HG02852 (cell line): Measurements from ENCODE around the gene TM4SF4.
"Not testable (repeated sequence)": the region's sequence is repeated elsewhere in the genome, so short reads cannot be mapped to it uniquely, and the experiment has no call there.

Experiments
- ATAC-seq: cut with Tn5 transposase; IDR thresholded peaks from one replicate; pipeline ENCODE4 v1.9.1; 2021; ENCODE audit warnings: mild to moderate bottlenecking, moderate library complexity; ENCODE audit not compliant: unreplicated experiment

TM4SF4 gene, protein sequence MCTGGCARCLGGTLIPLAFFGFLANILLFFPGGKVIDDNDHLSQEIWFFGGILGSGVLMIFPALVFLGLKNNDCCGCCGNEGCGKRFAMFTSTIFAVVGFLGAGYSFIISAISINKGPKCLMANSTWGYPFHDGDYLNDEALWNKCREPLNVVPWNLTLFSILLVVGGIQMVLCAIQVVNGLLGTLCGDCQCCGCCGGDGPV

DNA sequence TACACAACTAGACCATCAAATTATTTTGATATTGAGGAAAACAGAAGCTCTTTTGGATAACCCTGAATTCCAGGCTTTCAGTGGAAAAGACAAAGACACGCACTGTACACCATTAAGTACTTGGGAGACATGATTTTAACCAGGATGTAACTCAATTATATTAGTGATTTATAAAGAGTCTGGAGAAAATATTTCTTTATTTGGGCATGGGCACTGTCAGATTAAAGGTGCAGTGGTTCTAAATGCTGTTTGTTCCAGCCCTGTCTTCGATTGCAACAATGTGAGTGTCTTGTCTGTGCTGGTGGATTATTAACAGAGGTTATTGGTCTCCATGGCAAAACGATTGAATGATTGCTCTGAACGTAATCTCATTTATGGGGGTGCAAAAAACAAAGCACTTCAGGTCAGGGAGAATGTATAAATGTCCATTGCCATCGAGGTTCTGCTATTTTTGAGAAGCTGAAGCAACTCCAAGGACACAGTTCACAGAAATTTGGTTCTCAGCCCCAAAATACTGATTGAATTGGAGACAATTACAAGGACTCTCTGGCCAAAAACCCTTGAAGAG is at the start of gene TM4SF4:
Gene TM4SF4 (plus strand): TSS at position 448 of the 568 bp plus-strand sequence. CDS start 181 bp downstream, outside the sequence.
- no peak for ATAC-seq

DNA sequence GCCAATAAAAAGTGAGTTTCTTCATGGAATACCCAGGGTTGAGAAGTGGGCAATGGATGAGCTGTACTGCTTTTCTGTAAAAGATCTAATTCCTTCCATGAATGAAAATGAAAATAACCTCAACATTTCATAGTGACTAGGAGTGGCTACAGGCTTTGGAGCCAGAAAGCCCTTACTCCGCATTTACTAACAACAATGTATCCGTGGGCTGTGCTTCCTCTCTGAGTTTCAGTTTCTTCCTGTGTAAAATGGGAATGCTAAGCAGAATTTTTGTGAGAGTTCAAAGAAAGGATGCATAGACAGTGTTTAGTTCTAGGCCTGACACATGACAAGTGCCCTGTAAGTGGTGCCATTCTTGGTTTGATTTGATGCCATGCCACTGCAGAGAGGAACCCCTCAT is 49.6 kb upstream of the TM4SF4 start:
- ATAC-seq: no peak

DNA sequence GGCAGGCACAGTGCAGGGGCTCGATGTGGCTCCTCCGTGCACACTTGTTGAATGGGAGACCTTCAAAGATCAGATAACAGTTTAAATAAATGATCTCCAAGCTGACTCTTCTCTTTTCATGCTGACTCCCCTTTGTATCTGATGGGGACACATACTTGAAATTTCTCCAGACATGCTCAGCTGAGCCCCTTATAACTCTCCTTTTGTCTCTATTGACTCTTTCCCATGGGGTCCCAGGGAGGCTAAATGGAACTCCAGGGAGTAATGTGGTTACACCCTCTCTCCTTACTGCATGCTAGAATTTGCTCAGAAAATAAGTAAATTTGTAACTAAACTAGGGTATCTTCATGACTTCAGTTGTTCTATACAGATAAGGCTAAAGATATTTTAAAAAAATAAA is 48.2 kb upstream of the TM4SF4 start:
- ATAC-seq: no peak

DNA sequence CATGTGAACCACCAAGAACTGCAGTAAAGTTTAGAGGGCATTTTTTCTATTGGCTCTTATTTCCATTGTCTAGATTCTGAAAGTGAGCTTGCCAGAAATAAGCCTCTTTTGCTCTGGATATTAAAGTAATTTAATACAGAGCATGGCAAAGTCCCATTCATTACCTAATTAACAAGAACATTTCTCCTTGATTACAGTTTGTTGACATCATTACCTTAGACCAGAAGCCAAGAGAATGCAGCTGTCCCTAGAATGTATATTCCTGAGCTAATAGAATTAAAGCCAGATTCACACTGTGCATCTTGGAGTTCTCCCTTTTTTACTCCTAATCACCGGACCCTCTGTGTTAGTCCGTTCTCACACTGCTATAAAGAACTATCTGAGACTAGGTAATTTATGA is 46.4 kb upstream of the TM4SF4 start:
- no peak for ATAC-seq

DNA sequence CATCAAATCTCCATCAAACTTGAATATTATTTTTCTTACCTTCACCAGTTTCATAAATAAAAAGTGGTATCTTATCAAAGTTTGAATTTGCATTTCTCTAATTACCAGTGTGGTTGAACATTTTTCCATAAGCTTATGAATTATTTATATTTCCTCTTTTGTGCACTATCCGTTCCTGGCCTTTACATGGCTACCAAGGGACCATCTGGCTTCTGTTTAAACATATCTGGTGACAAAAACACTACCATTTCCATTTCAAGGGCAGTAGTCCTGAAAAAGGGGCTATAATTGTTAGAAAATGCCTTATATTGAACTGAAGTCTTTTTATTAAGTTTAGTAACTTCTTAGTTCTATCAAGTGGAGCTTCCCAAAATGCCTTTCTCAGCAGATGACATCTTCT is 44.3 kb upstream of the TM4SF4 start:
- no peak for ATAC-seq

DNA sequence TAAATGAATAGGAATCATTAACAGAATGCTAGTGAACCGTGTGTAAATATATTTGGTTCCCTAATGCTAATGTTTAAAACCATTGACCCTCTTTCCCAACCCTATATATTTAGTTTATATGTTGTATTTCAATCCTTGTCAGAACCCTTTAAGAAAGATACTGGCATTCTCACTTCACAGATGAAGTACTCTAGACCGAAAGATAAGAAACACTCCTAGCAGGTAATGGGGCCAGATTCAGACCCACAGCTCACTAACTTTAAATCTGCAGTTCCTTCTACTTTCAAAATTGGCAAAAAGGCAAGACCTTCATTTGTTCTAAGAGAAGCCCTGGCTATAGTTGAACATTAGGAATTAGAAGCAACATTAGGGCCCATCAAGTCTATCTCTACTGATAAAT is 42.3 kb upstream of the TM4SF4 start:
- no peak for ATAC-seq

DNA sequence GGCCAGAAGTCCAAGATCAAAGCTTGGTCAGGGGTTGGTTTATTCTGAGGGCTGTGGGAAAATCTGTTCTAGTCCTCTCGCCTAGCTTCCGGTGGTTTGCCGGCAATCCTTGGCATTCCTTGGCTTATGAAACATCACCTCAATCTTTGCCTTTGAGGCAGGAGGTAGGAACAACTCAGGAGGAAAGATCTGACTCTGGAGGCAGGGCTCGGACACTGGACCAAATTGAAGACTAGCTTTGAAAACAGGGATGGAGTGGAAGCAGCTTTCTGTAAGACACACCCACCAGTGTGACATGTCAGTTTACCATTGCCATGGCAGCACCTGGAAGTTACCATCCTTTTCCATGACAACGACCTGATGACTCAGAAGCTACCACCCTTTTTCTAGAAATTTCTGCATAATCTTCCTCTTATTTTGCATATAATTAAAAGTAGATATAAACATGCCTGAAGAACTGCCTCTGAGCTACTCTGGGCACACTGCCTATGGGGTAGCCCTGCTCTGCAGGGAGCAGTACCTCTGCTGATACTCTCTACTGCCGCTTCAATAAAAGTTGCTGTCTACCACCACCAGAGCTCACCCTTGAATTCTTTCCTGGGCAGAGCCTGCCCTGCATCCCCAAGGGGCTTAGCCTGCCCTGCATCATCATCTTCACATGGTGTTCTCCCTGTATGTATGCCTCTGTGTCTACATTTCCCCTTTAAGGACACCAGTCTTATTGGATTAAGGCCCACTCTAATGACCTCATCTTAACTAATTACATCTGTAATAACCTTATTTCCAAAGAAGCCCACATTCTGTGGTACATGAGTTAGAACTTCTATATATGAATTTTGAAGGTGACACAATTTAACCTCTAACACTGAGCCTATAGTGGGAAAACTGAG is 38.3 kb upstream of the TM4SF4 start:
- ATAC-seq: no peak

DNA sequence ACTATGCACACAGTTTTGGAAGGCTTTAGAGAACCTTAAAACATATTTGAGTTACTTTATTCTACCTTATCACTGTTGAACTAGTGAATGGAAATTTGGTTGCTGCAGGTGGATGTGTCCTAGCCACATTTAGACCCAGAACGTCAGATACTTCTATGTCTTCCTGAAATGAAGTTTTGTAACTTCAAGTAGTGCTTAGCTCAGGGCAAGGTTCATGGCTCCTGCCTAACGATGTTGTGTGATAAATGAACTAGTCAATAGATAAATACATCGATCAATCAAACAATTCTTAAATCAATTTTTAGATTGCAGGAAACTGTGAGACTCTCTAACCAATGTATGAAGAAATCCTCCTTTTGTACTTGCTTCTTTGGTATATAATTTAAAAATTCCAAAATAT is 37.2 kb upstream of the TM4SF4 start:
- ATAC-seq: no peak

DNA sequence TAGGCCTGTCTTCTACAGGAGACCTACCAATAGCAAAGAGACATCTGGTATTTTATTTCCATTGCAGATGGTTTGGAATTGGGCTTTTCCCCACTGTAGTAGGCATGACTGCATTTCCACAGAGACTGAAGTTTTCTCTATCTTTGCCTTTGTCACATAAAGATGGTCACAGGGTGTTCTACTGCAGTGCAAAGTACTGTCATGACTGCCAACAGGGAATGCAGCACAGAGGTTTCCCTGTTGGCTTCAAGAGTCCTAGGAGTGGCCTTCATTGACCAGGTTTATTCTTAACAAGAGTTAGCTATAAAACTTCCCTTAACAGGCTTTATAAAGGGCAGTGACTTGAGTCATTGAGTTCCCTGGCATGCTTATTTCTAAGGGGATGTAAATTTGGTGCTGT is 36.8 kb upstream of the TM4SF4 start:
- no peak for ATAC-seq

DNA sequence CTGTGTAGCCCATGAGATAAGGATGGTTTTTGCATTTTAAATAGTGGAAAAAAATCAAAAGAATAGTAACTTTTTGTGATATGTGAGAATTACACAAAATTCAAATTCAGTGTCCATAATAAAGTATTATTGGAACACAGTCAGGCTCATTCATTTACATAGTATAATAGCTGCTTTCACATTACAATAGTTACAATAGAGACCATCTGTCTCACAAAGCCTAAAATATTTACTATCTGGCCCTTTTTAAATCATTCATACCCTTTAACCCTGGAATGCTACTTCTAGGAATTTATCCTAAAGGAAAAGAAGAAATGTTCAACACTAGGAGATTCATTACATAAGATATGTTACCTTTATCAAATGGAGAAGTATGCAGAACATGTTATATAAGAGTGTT is 35.5 kb upstream of the TM4SF4 start:
- ATAC-seq: no peak

DNA sequence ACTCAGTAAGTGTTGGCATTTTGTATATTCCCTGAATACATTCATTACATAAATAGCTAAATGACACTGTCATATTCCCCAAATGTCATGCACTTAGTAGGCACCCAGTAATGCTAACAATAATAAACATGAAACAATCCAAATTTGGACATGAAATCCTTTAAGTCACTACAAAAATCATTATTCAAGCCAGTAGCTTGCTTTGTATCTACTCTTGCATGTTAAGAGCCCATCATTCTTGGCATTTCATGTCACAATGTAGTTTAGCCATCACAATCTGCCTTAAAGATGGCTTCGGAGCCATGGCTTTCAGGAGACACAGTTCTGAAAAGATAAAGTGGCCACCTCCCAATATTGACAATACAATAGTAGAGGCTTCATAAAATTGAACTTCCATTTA is 32.9 kb upstream of the TM4SF4 start:
- ATAC-seq: no peak

DNA sequence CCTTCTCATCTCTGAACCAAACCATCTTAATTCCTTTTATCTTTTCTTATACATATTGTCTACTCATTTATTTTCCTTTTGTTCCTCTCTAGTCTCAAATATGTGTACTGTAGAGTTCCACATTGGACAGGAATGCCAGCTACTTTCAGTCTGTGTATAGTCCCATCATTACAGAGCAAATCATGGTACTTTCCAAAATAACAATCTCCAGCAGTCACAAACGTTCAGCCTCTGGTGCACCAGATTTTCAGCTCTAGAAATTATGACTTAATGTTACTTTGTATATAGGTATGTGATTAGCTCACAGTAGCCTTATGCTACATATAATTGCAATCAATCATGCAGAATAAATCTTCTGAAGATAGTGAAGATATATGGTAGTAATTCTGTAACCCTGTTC is 32.5 kb upstream of the TM4SF4 start:
- ATAC-seq: no peak

DNA sequence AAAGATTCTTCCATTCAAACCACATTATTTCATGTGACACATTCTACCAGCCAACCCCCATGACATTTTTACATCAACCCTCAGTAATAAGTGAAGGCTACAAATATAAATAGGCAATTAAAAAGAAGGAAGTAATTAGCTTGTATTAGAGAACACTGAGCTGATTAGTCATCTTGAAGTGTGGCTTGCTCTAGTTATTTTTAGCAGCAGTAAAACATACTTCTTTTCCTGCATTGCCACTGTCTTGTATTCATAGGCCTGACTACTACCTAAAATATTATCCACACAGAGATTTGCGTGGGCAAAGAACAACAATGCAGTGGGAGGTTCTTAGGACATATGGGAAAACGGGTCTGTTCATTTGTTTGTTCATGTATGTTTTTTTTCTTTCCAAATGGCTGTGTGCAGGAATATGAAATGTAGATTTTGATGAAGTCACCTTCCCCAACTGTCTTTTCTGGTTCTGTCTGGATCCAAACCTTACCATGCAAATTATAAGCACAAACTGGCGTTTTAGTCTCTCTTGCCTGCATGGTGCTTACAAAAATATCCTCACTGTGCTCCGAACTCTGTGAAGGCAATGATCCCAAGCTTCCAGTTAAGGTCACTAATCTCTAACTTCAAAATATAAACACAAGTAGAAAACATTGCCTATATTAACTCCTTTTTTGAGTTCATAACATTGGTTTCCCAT is 31.5 kb upstream of the TM4SF4 start:
- ATAC-seq: no peak

DNA sequence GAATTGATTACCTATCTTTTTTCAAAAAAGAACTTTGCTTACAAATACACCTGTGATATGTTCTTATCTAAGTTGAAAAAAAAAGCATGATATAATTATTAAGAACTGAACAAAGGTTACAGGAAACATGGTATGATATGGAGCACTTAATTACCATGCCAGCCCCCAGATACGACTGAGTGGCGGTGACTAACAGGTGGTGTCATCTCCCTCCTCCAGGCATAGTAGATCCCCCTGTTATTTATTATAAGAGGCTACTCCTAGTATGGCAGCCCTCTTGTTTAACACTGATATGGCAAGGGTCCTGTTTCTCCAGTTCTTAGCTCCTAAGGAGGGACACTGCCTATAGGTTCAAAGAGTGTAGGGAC is 31.0 kb upstream of the TM4SF4 start:
- ATAC-seq: no peak

DNA sequence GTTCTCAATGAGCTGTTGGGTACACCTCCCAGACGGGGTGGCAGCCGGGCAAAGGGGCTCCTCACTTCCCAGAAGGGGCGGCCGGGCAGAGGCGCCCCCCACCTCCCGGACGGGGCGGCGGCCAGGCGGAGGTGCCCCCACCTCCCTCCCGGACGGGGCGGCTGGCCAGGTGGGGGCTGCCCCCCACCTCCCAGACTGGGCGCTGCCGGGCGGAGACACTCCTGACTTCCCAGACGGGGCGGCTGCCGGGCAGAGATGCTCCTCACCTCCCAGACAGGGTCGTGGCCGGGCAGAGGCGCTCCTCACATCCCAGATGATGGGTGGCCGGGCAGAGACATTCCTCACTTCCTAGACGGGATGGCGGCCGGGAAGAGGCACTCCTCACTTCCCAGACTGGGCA is 29.6 kb upstream of the TM4SF4 start:
- not testable (repeated sequence) for ATAC-seq

DNA sequence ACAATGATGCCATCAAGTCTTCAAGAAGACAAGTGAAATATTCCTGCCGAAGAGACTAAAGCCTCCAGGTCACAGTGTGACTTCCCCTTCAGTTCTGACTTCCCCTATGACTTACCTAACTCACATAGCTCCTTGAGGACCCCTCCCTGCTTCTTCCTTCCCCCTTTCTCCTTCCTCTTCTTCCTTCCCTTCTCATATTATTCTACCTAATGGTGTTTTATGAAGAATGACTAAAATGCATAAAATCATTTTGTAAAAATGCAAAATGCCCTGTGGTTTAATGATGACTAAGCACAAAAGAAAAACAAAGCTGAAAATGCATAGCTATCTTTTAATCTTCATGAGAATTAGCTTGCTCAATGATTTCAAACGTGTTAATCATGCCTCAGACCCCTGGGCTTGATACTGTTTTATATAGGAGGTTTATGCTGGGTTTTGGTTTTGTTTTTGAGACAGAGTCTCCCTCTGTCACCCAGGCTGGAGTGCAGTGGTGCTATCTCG is 26.1 kb upstream of the TM4SF4 start:
- no peak for ATAC-seq

DNA sequence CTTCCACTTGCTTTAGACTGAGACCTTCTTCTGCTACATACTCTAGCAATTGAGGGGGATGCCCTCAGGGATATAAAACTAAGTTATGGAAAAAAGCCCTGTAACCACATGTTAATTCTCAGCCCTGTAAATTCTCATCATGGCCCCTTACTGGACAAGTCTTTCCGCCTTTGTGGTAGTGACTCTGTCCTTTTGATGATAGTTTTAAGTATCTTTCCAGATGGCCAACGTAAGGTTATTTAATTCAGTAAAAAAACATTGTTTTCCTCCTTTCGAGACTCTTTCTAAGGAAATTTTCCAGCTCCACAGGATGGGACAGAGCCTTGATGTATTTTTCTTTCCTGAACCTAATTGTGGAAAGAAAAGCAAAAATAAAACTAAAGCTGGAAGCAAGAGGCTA is 25.3 kb upstream of the TM4SF4 start:
- no peak for ATAC-seq

DNA sequence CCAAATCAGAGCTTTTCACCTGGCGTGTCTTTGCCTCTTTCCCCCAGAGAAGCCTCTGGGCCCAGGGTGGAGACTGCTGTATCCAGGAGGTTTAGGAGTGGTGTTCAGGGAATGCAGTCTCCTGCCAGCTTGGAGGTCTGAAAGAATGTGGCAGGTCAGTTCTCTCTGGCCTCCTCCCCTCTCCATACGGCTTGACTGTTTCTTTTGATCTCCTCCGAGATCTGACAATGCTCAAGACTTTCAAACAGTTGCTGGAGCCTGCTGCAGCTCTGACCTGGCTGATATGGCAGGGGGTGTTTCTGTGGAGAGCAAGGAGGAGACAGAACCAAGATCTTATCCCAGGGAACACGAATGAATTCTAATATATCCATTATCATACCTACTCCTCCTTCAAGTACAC is 24.7 kb upstream of the TM4SF4 start:
- ATAC-seq: no peak

DNA sequence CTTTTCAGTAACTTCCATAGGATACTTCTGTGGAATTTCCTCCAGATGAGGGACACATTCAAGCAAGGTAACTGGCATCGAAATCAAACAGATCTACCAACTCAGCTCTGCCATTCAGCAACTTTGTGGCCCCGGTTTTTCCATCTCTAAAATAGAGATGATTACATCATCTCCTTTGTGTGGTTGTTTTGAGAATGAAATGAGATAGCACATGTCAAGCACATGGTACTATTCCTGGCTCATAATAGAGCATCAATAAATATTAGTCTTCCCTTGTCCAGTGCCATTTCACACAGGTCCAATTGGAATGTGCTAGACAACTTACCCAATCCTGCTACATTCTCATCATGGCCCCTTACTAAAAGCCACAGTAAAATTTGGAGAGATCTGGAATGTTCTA is 24.2 kb upstream of the TM4SF4 start:
- ATAC-seq: no peak

DNA sequence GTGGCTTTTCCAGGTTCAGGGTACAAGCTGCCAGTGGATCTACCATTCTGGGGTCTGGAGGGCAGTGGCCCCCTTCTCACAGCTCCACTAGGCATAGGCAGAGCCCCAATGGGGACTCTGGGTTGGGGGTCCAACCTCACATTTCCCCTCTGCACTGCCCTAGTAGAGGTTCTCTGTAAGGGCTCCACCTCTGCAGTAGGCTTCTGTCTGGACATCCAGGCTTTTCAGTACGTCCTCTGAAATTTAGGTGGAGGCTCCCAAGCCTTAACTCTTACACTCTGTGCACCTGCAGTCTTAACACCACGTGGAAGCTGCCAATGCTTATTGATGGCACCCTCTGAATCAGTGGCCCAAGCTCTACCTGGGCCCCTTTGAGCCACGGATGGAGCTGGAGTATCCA is 22.5 kb upstream of the TM4SF4 start:
- no peak for ATAC-seq

DNA sequence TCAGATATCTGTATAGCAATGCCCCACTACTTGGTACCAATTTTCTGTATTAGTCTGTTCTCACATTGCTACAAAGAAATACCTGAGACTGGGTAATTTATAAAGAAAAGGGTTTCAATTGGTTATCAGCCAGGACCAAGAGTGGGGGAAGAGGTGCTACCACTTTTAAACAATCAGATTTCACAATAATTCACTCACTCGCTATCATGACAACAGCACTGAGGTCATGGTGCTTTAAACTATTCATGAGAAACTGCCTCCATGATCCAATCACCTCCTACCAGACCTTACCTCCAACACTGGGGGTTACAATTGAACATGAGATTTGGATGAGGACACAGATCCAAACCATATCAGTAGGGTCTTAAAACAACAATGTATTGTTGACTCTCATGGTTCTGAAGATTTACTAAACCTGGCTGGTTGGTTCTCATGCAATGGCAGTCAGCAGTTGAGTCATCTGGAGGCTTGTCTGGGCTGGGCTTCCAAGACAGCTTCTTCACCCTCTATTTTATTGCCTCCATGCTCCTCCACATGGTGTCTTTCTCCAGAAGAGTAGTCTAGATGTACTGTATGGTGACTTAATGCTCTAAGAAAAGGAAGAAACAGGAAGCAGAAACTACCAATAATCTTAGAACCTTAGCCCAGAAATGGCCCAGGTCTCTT is 21.2 kb upstream of the TM4SF4 start:
- ATAC-seq: no peak
